ENCODE measurements around the gene PRRG2. TPM values are rescaled to one million over a fixed set of nuclear protein-coding genes. Genes with fewer than 3 reads are reported as not detected.

Gene PRRG2
- 0.83 and 0.84 TPM in 2 replicates for total RNA-seq

- intact Hi-C loops (cut with micrococcal nuclease), result no loop called here
- no peak for DNase-seq (ENCODE audit: low spot score)
- Mint-ChIP-seq H3K36me3 (ENCODE audit: low read depth) (peaks cover 4% of the 10 kb centered on the region), H3K4me1 (ENCODE audit: low read depth) (peaks cover 17% of the 10 kb centered on the region), H3K27me3 (ENCODE audit: low read depth) (no peaks in the 10 kb centered on the region), H3K9me3 (no peaks in the 10 kb centered on the region), H3K27ac (peak within 1 kb of the TSS; percentile 87), H3K4me3 (ENCODE audit: low read depth) (peak within 1 kb of the TSS; percentile 94)
These were observed at the start of gene PRRG2 for GRCh38 chr19:49581007-49581508. PRRG2 (plus strand) TSS chr19:49581316; CDS start chr19:49583220, 1,904 bp downstream.

GRCh38 chr19:49533551-49534488, 47.3 kb upstream of the PRRG2 start:
- Mint-ChIP-seq H3K4me3 (ENCODE audit: low read depth) (peak overlapping the region; percentile 80), H3K4me1 (ENCODE audit: low read depth) (peaks cover 18% of the 10 kb centered on the region), H3K27me3 (ENCODE audit: low read depth) (peaks cover 4% of the 10 kb centered on the region), H3K36me3 (ENCODE audit: low read depth) (no peaks in the 10 kb centered on the region), H3K9me3 (no peaks in the 10 kb centered on the region), H3K27ac (peak overlapping the region; percentile 64)
- intact Hi-C loops (cut with micrococcal nuclease), result no loop called here
- peak; percentile 79 for DNase-seq (ENCODE audit: low spot score)

- H3K36me3 Mint-ChIP-seq (ENCODE audit: low read depth), result no peaks in the 10 kb centered on the region
- H3K4me3 Mint-ChIP-seq (ENCODE audit: low read depth), result peak overlapping the region; percentile 80
- intact Hi-C loops (cut with micrococcal nuclease), result no loop called here
- peaks cover 18% of the 10 kb centered on the region for H3K4me1 Mint-ChIP-seq (ENCODE audit: low read depth)
- peaks cover 4% of the 10 kb centered on the region for H3K27me3 Mint-ChIP-seq (ENCODE audit: low read depth)
- DNase-seq (ENCODE audit: low spot score), result no peak
- H3K9me3 Mint-ChIP-seq, result no peaks in the 10 kb centered on the region
- peak overlapping the region; percentile 64 for H3K27ac Mint-ChIP-seq
These were observed 46.3 kb upstream of the PRRG2 start for GRCh38 chr19:49534632-49535385.

- no peak for DNase-seq (ENCODE audit: low spot score)
- Mint-ChIP-seq H3K9me3 (no peaks in the 10 kb centered on the region), H3K27ac (no peak overlapping the region), H3K36me3 (ENCODE audit: low read depth) (no peaks in the 10 kb centered on the region), H3K27me3 (ENCODE audit: low read depth) (peaks cover 2% of the 10 kb centered on the region), H3K4me1 (ENCODE audit: low read depth) (peaks cover 20% of the 10 kb centered on the region), H3K4me3 (ENCODE audit: low read depth) (no peak overlapping the region)
- intact Hi-C loops (cut with micrococcal nuclease), result no loop called here
These were observed 44.1 kb upstream of the PRRG2 start for GRCh38 chr19:49536921-49537462.

- no peaks in the 10 kb centered on the region for H3K9me3 Mint-ChIP-seq
- H3K27me3 Mint-ChIP-seq (ENCODE audit: low read depth), result peaks cover 2% of the 10 kb centered on the region
- no peak overlapping the region for H3K4me3 Mint-ChIP-seq (ENCODE audit: low read depth)
- H3K4me1 Mint-ChIP-seq (ENCODE audit: low read depth), result peaks cover 14% of the 10 kb centered on the region
- no peaks in the 10 kb centered on the region for H3K36me3 Mint-ChIP-seq (ENCODE audit: low read depth)
- intact Hi-C loops (cut with micrococcal nuclease), result no loop called here
- DNase-seq (ENCODE audit: low spot score), result no peak
- no peak overlapping the region for H3K27ac Mint-ChIP-seq
These were observed 42.5 kb upstream of the PRRG2 start for GRCh38 chr19:49538643-49539042.

GRCh38 chr19:49539192-49539952, 41.7 kb upstream of the PRRG2 start:
- H3K4me3 Mint-ChIP-seq (ENCODE audit: low read depth), result no peak overlapping the region
- no peak for DNase-seq (ENCODE audit: low spot score)
- H3K27ac Mint-ChIP-seq, result no peak overlapping the region
- intact Hi-C loops (cut with micrococcal nuclease), result no loop called here
- H3K36me3 Mint-ChIP-seq (ENCODE audit: low read depth), result no peaks in the 10 kb centered on the region
- H3K4me1 Mint-ChIP-seq (ENCODE audit: low read depth), result peaks cover 16% of the 10 kb centered on the region
- peaks cover 2% of the 10 kb centered on the region for H3K27me3 Mint-ChIP-seq (ENCODE audit: low read depth)
- no peaks in the 10 kb centered on the region for H3K9me3 Mint-ChIP-seq

- Mint-ChIP-seq H3K4me1 (ENCODE audit: low read depth) (peaks cover 9% of the 10 kb centered on the region), H3K27ac (no peak overlapping the region), H3K36me3 (ENCODE audit: low read depth) (no peaks in the 10 kb centered on the region), H3K27me3 (ENCODE audit: low read depth) (no peaks in the 10 kb centered on the region), H3K9me3 (no peaks in the 10 kb centered on the region), H3K4me3 (ENCODE audit: low read depth) (no peak overlapping the region)
- intact Hi-C loops (cut with micrococcal nuclease), result no loop called here
- DNase-seq (ENCODE audit: low spot score), result no peak
These were observed 39.2 kb upstream of the PRRG2 start for GRCh38 chr19:49541914-49542313.

GRCh38 chr19:49542446-49542845, 38.7 kb upstream of the PRRG2 start:
- peaks cover 12% of the 10 kb centered on the region for H3K4me1 Mint-ChIP-seq (ENCODE audit: low read depth)
- H3K27ac Mint-ChIP-seq, result no peak overlapping the region
- H3K9me3 Mint-ChIP-seq, result no peaks in the 10 kb centered on the region
- H3K27me3 Mint-ChIP-seq (ENCODE audit: low read depth), result no peaks in the 10 kb centered on the region
- H3K4me3 Mint-ChIP-seq (ENCODE audit: low read depth), result no peak overlapping the region
- H3K36me3 Mint-ChIP-seq (ENCODE audit: low read depth), result no peaks in the 10 kb centered on the region
- intact Hi-C loops (cut with micrococcal nuclease), result no loop called here
- no peak for DNase-seq (ENCODE audit: low spot score)

GRCh38 chr19:49543032-49543431, 38.1 kb upstream of the PRRG2 start:
- H3K4me3 Mint-ChIP-seq (ENCODE audit: low read depth), result no peak overlapping the region
- H3K27ac Mint-ChIP-seq, result no peak overlapping the region
- DNase-seq (ENCODE audit: low spot score), result no peak
- no peaks in the 10 kb centered on the region for H3K27me3 Mint-ChIP-seq (ENCODE audit: low read depth)
- intact Hi-C loops (cut with micrococcal nuclease), result no loop called here
- peaks cover 12% of the 10 kb centered on the region for H3K4me1 Mint-ChIP-seq (ENCODE audit: low read depth)
- no peaks in the 10 kb centered on the region for H3K9me3 Mint-ChIP-seq
- no peaks in the 10 kb centered on the region for H3K36me3 Mint-ChIP-seq (ENCODE audit: low read depth)

- no peaks in the 10 kb centered on the region for H3K9me3 Mint-ChIP-seq
These were observed 37.0 kb upstream of the PRRG2 start for GRCh38 chr19:49544154-49544553.

GRCh38 chr19:49546825-49547565, 34.1 kb upstream of the PRRG2 start:
- Mint-ChIP-seq H3K4me1 (ENCODE audit: low read depth) (peaks cover 23% of the 10 kb centered on the region), H3K4me3 (ENCODE audit: low read depth) (peak overlapping the region; percentile 41), H3K9me3 (no peaks in the 10 kb centered on the region), H3K36me3 (ENCODE audit: low read depth) (peaks cover 6% of the 10 kb centered on the region), H3K27ac (peak overlapping the region; percentile 49), H3K27me3 (ENCODE audit: low read depth) (no peaks in the 10 kb centered on the region)
- peak; percentile 60 for DNase-seq (ENCODE audit: low spot score)
- intact Hi-C loops (cut with micrococcal nuclease), result loop anchor here (1.0 kb wide), 2 partner anchors 23 to 41 kb away; no protein-coding TSS in a partner anchor

More at GRCh38 chr19:49544154-49544553, 37.0 kb upstream of the PRRG2 start:
- intact Hi-C loops (cut with micrococcal nuclease), result no loop called here
- Mint-ChIP-seq H3K4me3 (ENCODE audit: low read depth) (no peak overlapping the region), H3K27ac (no peak overlapping the region), H3K27me3 (ENCODE audit: low read depth) (no peaks in the 10 kb centered on the region), H3K36me3 (ENCODE audit: low read depth) (no peaks in the 10 kb centered on the region), H3K4me1 (ENCODE audit: low read depth) (peaks cover 18% of the 10 kb centered on the region)
- DNase-seq (ENCODE audit: low spot score), result no peak
